GM21360 (cell line): Measurements from ENCODE around the gene C11orf86.
"Not testable (repeated sequence)": the region's sequence is repeated elsewhere in the genome, so short reads cannot be mapped to it uniquely, and the experiment has no call there.

Experiments used
- ATAC-seq: cut with Tn5 transposase; IDR thresholded peaks from one replicate; pipeline ENCODE4 v1.9.1; 2021; ENCODE audit warnings: mild to moderate bottlenecking, moderate library complexity; ENCODE audit not compliant: unreplicated experiment

The C11orf86 gene, protein sequence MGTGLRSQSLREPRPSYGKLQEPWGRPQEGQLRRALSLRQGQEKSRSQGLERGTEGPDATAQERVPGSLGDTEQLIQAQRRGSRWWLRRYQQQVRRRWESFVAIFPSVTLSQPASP

DNA sequence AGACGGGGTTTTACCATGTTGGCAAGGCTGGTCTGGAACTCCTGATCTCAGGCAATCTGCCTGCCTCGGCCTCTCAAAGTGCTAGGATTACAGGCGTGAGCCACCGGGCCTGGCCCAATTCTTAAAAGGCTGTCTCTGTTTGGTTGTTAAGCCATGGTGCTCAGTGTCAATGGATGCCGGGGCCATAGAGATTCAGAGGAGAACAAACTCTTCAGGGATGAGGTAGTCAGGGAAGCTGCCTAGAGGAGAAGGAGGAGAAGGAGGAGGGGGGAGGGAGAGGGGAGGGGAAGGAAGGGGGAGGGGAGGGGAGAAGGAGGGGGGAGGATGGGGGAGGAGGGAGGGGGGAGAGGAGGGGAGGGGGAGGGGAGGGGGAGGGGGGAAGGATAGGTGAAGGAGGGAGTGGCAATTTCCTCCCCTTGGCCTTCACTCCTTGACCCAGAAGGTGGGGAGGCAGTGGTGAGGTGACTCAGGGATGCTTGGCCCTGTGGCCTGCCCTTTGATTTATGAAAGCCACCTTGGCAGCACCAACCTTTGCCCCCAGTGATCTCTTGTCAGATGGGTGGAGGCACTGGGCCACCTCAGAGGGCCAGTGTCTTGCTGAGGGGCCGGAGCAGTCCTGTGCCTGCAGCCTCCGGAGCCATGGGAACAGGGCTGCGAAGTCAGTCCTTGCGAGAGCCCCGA is at the start of gene C11orf86:
Gene C11orf86 (plus strand): TSS at position 581 of the 681 bp plus-strand sequence. CDS start 59 bp downstream, at position 640.
- no peak for ATAC-seq

GRCh38 chr11:66929753-66930152 is 45.4 kb upstream of the C11orf86 start:
- ATAC-seq: no peak

DNA sequence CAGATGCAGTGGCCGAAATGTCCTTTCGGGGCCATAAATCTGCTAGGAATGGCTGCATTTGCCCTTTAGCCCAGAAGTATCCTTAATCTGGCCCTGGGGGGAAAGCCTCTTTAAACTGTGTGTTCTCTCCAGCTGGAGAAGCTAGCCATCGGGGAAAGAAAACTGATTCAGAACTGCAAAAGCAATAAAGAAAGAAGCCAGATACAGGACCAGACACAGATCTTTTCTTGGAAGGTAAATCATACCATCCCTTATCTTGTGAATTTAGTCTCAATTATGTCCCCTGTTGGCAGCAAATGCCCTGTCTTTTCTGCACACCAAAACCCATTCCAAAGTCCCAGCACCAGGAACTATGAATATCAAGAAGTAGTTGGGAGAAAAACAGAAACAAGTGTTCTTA is 42.6 kb upstream of the C11orf86 start:
- ATAC-seq: no peak

DNA sequence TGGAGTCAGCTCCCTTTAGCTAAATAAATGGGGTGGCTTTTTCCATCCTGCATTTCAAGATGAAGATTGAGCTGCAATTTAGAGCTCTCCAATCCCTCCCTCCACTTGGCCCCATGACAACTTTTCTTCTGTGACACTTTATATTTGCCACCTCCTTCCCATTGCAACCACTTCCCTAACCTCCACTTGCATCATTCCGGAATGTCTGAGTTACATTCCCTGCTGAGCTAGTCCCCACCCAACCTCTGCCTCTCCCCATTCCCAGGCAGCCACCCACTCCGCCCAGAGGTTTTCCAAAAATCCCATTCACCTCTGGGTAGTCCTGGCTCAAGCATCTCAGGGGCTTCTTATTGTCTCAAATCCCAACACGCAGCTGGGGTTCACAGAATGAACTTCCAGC is 41.6 kb upstream of the C11orf86 start:
- ATAC-seq: no peak

GRCh38 chr11:66934950-66935779 is 39.9 kb upstream of the C11orf86 start:
- ATAC-seq: no peak

GRCh38 chr11:66936311-66936711 is 38.8 kb upstream of the C11orf86 start:
- ATAC-seq: no peak

DNA sequence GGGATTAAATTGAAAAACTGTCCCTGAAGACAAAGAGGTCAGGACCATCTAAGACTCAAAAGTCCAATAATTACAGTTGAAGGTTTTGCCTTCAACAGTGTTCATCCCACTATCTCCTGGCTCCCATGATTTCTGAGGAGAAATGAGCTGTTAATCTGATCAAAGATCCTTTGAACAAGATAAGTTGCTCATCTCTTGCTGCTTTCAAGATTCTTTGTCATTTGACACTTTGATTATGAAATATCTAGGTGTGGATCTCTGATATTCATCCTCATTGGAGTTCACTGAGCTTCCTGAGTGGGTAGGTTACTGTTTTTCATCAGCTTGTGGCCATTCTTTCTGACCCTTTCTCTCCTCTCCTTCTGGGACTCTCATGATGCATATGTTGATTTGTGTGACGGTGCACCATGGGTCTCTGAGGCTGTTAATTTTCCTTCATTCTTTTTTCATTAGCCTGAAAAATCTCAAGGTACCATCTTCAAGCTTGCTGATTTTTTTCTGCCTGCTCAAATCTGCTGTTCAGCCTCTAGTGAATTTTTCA is 37.8 kb upstream of the C11orf86 start:
- ATAC-seq: no peak

DNA sequence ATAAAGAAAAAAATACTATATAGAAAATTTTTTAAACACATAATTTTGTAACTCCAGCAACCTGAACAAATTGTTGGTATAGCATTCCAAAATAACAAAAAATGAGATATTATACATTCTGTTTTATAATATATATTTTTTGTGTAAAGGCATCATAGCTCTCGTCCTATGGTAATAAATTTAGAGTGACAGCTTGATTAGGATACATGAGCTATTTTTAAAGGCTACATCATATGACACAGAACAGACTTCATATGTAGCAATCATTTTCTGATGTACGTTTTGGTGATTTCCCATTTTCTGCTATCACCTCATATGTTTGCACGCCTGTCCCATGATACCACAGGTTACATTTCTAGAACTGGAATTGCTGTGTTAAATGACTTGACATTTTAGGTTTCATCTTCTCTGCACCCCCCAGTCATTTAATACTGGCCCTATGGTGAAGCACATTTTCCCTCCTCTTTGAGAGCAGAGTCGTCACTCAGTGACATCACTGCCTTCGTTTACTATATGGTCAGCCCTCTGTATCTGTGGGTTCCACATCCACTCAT is 36.4 kb upstream of the C11orf86 start:
- no peak for ATAC-seq

DNA sequence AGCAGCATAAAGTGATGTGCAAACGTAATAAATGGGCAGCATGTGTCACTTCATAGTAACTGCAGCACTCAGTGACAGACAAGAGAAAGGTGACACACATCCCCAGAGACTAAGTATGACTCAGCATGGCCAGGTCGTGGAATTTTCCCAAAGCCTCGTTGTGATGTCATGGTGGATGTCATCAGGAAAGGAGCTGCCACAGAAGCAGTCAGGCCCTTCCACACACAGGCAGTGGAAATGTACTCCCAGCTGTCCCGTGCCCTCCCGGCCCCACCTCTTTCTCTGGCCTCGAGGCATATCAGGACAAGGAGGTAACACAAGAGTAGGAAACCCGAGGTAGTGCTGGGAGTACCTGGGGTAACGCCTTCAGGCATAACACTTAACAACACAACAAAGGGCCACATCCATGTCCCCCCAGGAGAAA is 25.0 kb upstream of the C11orf86 start:
- no peak for ATAC-seq

- ATAC-seq: no peak
Measured at GRCh38 chr11:66951135-66951534, 24.0 kb upstream of the C11orf86 start.

DNA sequence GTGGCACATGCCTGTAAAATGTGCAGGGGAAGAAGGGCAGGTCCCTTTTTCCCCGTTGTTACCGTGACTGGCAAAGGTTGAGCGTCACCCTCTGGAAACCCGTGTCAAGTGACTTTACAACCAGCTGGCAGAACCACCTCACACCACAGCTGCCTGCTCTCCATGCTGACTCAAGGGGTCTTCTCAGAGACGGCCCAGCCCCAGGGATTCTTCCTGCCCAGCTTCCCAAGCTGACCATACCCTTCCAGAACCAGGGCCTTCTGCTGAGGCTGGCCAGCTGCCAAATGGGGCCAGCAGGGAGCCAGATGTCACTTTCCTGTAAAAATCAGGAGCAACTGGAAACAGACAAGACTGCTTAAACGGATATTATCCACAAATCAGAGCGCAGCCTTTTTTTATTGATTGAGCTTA is 23.2 kb upstream of the C11orf86 start:
- ATAC-seq: no peak

DNA sequence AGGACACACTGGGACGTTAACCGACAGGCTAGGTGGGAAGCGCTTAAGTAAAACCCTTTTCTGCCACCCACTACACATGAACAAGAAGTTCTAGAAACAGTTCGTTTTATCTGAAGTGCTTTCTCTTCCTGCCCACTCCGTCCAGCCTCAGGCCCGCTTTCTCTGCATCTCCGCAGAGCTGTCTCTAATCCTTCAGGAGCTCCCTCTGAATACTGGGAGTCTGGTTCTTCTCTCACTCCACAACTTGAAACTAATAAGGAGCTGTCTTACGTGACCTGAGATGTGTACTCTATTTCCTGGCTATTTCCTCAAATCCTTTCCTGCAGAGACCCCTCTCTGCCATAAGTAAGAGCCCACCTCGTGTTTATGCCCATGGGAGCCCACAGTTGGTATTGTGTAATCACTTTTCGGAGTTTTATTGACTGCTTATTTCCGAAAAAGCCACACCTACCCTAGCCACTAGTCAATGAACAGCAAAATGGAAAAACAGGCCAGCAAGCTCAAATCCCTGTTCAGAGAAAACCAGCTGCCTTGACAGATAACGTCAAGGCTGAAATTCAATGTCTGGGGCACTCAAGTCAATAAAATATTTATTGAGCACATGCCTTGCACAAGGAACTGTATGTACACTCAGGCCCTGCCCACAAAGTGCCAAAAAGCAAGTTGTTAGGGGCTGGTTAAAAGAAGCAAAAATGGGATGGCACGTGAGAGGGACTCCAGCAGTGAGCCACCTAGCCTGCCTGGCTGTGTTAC is 21.8 kb upstream of the C11orf86 start:
- no peak for ATAC-seq

- ATAC-seq: no peak
Measured at GRCh38 chr11:66956689-66957290, 18.3 kb upstream of the C11orf86 start.

DNA sequence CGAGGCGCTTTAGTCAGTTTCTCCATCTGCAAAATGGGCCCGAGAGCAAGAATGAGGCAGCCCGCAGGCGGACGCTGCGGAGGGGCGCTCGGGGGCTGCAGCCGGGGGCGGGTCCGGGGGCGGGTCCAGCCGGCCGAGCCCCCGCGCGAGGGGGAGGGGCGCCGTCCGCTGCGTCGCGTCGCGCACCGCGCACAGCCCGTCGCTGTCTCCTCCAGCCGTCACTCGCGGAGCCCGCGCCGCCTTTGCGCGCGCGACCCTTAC is 17.2 kb upstream of the C11orf86 start:
- no peak for ATAC-seq

- peak; percentile 86 for ATAC-seq
Measured at GRCh38 chr11:66958232-66958955, 16.7 kb upstream of the C11orf86 start, which contains the start of gene PC. PC (minus strand) TSS chr11:66958383; CDS start chr11:66872159, 86,224 bp downstream.

- no peak for ATAC-seq
Measured at GRCh38 chr11:66958956-66959274, 16.2 kb upstream of the C11orf86 start.

- ATAC-seq: not testable (repeated sequence)
Measured at GRCh38 chr11:66961691-66962213, 13.4 kb upstream of the C11orf86 start.

DNA sequence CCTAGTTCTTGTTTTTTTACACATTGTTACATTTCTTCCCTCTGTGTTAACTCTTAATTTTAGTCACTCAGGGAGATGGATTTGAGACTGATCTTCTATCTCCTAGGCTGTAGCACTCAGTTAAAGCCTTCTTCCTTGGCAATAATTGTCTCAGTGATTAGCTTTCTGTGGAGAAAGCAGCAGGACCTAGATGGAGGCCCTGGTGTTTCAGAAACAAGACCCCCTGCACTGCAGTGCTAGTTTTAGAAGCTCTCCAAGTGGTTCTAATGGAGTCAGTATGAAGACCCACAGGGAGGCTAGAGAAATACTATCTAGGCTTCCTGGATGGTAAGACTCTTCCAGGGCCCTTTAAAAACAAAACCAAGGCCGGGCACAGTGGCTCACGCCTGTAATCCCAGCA is 12.9 kb upstream of the C11orf86 start:
- ATAC-seq: no peak

DNA sequence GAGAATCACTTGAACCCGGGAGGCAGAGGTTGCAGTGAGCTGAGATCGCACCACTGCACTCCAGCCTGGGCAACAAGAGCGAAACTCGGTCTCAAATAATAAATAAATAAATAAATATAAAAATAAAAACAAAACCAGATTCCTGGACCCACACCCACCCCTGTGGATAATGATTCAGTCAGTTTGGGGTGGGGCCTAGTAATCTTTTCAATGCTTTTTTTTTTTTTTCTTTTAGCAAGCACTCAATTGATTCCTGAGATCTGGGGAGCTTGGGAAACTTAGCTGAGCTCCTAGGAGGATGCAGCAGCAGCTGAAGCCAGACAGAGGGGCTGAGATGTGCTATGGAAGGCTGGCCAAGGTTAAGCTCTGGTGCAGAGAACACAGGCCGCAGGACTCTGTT is 12.3 kb upstream of the C11orf86 start:
- no peak for ATAC-seq

GRCh38 chr11:66964495-66964894 is 10.6 kb upstream of the C11orf86 start:
- no peak for ATAC-seq
